ENCODE data around the gene ABHD16B. TPM values are rescaled to one million over a fixed set of nuclear protein-coding genes. Genes with fewer than 3 reads are reported as not detected.
A peak's percentile ranks its signal among the peaks of the same experiment; 100 is the strongest.
"Not testable (repeated sequence)": the region's sequence is repeated elsewhere in the genome, so short reads cannot be mapped to it uniquely, and the experiment has no call there.

ABHD16B gene
- total RNA-seq, 1 donor from 2014 or later, result not detected

DNA sequence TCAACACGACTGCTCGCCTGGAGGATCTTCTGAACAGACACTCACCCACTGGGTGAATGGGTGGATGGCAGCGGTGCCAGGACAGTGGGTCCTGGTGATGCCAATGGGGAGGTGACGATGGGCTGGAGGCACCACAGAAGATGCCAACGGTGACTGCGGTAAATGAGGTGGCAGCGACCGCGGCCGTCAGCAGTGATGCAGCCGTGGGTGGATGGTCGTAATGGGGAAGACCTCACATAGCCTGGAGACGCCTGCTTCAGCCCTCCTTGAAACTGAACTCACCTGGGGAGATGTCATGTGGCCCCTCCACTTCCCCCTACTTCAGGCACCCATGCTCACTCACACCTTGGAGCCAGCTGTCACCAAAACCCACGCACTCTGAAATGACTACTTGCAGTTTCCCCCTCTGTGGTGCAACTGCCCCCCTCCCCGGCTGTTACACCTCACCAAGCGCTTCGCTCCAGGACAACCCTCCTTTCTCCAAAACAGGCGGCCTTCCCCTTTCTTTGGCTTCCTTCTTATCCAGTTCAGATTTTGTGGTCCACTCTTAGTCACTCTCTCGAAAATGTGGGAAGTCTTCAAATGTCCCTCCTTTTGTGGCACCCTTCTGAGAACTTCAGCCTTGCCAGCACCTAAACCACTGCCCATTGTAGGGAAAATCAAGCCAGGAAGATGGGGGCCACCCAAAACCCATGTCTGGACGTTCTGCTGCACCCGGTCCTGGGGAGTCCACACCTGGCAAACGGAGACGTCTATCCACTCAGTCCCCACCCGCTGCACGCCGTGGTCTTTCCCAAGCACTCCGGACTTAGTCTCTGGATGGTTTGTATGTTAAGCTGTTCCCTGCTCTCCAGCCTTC, 10.4 kb upstream of the ABHD16B start:
- DNase-seq (ENCODE audit: missing footprints) (no peak), ATAC-seq (no peak)
- intact Hi-C loops (cut with DNase I), result loop anchor here (10.0 kb wide), 1 partner anchor 204 kb away; no protein-coding TSS in a partner anchor

DNA sequence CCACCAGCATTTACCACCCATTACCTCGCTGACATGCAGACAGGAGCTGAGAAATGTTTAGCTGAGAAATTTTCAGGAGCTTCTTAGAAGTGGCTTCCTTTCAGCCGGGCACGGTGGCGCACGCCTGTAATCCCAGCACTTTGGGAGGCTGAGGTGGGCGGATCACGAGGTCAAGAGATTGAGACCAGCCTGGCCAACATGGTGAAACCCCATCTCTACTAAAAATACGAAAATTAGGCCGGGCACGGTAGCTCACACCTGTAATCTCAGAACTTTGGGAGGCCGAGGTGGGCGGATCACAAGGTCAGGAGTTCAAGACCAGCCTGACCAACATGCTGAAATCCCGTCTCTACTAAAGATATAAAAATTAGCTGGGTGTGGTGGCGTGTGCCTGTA, 9.8 kb upstream of the ABHD16B start:
- not testable (repeated sequence) for ATAC-seq
- intact Hi-C loops (cut with DNase I), result loop anchor here (10.0 kb wide), 1 partner anchor 203 kb away; no protein-coding TSS in a partner anchor

DNA sequence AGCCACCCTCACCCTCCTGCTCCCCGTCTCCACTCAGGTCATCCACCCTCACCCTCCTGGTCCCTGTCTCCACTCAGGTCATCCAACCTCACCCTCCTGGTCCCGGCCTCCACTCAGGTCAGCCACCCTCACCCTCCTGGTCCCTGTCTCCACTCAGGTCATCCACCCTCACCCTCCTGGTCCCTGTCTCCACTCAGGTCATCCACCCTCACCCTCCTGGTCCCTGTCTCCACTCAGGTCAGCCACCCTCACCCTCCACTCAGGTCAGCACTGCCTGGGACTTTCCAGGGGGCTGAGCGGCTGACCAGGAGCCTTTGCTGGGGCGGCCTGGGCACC, 7.6 kb upstream of the ABHD16B start:
- intact Hi-C loops (cut with DNase I), result loop anchor here (10.0 kb wide), 1 partner anchor 201 kb away; no protein-coding TSS in a partner anchor
- not testable (repeated sequence) for DNase-seq (ENCODE audit: missing footprints); ATAC-seq

More for the DNA sequence above, 9.8 kb upstream of the ABHD16B start:
- DNase-seq (ENCODE audit: missing footprints), result not testable (repeated sequence)

DNA sequence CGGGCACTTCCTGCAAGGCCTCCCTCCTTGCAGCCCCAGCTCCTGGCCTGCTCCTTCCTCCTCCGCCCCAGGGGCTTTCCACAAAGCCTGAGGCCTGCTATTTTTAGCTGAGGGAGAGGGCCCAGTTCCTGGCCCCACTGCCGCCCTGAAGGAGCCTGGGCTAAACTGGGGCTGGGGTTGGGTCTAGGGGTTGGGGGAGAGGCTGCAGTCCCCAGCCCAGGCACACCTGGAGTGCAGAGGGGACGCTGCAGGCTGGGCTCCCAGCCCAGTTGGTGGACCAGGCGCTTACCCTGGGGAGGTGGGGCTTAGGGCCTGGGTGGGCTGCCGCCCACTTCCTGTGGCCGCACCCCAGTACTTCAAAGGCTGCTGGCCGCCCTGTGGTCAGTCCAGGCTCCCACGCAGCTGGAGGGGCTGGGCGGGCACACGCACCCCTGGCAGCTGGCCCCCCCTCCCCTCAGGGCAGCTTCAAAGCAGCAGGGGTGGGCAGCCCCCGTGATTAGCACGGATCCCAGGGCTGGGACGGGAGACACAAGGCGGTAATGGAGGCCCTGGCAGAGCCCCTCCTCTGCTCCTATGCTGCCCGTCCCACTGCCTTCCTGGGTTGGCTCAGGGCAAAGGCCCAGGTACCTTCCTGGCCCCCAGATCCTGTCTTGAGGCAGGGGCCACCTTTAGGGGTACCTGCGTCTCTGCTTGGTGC, 7.1 kb upstream of the ABHD16B start:
- ATAC-seq (peak; percentile 23), DNase-seq (ENCODE audit: missing footprints) (no peak)
- intact Hi-C loops (cut with DNase I), result loop anchor here (10.0 kb wide), 1 partner anchor 201 kb away; no protein-coding TSS in a partner anchor

DNA sequence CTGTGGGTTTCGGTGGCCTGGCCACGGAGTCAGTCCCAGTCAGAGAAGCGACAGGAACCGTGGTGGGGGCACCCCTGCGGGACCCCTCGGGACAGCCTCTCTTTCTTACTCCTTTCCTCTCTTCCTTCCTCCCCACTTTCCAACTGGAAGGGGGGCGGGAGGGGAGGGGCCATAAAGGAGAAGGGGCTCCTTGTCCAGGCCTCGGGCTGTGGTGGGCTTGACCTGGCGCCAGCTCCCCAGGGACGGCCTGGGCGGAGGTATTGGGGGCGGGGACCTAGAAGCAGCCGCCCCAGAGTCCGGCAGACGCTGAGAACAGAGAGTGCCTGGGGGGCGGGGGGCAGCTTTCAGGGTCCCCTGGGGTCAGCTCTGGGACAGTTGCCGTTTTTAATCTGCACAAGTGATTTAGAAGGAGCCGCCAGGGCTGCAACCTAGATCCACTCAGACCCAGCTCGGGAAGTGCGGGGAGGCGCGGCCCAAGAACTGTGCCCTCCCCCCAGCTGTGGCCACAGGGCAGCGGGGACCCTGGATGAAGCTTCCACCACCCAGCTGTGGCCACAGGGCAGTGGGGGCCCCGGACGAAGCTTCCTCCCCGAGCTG, 6.4 kb upstream of the ABHD16B start:
- DNase-seq (ENCODE audit: missing footprints), result no peak
- intact Hi-C loops (cut with DNase I), result loop anchor here (10.0 kb wide), 1 partner anchor 200 kb away; no protein-coding TSS in a partner anchor

DNA sequence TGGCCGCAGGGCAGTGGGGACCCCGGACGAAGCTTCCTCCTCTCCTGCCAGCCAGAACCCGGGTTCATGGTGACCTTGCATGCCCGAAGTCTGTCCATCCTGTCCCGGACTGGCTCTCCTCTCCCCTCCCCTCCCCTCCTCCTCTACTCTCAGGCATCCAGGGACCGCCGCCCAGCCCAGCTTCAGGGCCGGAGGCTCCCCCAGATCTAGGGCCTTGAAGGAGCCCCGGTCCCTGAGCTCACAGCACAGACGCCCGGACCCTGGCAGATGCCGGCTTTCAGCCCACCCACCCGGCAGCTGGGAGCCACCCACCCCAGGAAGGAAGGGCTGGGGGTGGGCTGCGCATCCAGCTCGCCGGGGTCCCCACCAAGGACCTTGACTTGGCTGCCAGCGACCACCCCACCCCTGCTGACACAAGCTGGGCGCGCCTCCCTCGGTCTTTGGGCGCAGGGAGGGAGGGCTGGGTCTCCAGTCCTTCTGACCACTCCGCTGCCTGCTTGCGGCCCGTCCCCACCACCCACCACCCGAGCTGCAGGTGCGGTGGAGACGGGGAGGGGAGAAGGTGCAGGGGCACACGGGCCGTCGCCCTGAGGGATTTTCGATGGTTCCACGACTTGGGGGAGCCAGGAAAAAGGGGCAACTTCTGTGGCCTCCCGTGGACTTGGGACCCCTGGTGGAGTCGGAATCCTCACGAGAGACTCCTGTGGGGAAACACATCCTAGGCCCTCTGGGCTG, 5.8 kb upstream of the ABHD16B start:
- peak; percentile 5 for ATAC-seq
- intact Hi-C loops (cut with DNase I), result loop anchor here (10.0 kb wide), 1 partner anchor 199 kb away; no protein-coding TSS in a partner anchor
- no peak for DNase-seq (ENCODE audit: missing footprints)

More for the DNA sequence above, 6.4 kb upstream of the ABHD16B start:
- peak; percentile 40 for ATAC-seq

DNA sequence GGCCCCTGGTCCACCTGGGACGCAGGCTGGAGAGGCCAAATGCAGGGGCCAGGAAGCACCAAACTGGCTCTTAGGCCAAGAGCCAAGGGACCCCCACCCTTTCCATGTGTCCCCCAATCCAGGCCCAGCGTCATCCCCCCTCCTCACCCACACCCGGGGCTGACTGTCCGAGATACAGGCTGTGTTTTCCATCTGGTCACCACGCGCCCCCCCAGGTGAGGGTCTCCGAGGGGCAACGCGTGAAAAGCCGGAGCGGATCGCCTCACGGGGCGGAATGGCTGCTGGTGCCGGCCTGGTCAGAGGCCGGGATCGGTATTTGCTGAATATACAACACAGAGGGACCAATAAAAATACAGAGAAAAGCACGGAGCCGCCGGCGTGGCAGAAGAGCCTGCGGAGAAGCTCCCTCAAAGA, 5.2 kb upstream of the ABHD16B start:
- ATAC-seq, result no peak
- no peak for DNase-seq (ENCODE audit: missing footprints)
- intact Hi-C loops (cut with DNase I), result loop anchor here (10.0 kb wide), 1 partner anchor 199 kb away; no protein-coding TSS in a partner anchor

DNA sequence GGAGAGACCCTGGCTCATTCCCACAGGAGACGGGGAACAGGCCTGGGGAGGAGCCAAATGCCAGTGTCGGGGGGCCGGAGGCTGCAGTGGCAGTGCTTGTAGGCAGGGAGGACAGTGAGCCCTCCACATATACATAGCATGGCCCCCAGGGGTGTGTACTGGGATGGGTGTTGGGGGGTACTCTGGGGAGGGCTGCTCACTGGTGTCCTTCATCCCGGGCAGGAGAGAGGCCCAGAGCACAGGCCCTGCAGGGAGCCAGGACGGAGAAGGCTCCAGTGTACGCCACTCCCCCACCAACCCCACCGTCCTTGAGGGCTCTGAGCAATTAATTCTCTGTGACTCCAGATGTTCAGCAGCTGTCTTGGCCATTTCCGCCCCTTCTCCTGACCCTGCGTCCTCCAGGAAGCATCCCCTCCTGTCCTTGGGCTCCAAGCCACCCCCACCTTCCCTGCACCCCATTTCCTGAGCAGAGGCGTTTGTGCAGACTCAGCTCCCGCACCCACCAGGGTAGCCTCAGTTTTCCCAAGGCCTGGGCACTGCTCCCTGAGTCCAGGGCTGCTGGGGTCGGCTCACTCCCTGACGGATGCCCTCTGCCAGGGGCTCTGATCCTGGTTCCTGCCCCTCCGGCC, 3.4 kb upstream of the ABHD16B start:
- intact Hi-C loops (cut with DNase I), result loop anchor here (1.0 to 10.0 kb wide), 2 partner anchors 12 to 197 kb away; no protein-coding TSS in a partner anchor
- DNase-seq (ENCODE audit: missing footprints) (no peak), ATAC-seq (peak; percentile 20)

DNA sequence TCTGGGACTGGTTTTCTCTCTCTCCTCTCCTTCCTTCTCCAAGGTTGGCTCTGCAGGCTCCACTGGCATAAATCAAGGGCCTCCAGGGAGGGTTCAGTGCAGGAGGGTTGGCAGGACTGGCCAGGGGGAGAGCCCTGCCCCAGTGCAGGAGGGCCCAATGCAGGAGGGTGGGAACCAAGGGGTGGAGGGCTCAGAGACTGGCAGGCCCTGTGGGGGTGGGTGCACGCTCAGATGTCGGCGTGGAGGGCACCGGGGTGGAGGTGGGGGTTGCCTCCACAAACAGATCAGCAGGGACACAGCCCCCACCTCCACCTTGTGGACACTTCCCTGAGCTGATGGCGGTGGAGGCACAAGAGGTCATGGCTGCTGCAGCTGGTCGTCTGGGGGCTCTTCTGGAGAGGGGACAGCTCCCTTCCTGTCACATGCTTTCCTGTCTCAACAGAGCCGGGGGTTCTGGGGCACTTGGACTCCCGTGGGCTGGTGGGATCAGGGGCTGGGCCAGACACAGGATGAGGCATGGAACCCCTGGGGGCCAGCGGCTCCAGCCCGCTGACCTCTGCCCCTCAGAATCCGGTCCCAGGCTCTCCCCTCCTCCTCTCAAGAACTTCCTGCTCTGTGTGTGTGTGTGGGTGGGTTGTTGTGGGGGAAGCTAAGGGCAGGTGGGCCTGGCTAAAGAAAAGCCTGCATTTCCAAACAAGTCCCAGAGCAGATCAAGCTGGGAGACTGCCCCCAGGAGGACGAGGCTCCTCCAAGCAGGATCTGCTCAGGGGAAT, 2.7 kb upstream of the ABHD16B start:
- intact Hi-C loops (cut with DNase I), result loop anchor here (1.0 to 10.0 kb wide), 2 partner anchors 12 to 196 kb away; no protein-coding TSS in a partner anchor
- no peak for DNase-seq (ENCODE audit: missing footprints)
- peak; percentile 30 for ATAC-seq

DNA sequence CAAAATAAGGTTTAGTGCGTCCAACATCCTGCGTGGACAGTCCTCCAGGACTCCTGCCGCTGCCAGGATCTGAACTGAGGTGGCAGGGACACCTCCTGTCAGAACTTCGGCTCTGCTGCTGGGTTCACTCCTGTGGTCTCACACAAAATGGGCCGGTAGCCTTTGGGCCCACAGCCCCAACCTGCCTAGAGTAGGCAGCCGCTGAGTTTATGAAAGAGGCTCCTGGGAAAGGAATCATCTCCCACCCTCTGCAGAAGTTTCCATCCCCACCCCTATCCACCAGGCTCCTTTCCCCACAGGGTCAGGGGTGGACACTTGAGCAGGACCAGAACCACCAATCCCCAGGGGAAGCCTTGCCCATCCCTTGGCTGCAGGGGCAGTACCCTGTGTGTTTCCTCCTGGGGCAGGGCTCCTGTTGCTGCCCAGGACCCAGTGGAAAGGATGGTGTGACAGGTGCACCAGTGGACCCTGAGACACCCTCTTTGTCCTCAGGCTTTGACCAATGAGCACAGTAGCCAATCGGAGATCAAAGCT, 2.1 kb upstream of the ABHD16B start:
- ATAC-seq, result no peak
- DNase-seq (ENCODE audit: missing footprints), result no peak
- intact Hi-C loops (cut with DNase I), result loop anchor here (10.0 kb wide), 1 partner anchor 196 kb away; no protein-coding TSS in a partner anchor

DNA sequence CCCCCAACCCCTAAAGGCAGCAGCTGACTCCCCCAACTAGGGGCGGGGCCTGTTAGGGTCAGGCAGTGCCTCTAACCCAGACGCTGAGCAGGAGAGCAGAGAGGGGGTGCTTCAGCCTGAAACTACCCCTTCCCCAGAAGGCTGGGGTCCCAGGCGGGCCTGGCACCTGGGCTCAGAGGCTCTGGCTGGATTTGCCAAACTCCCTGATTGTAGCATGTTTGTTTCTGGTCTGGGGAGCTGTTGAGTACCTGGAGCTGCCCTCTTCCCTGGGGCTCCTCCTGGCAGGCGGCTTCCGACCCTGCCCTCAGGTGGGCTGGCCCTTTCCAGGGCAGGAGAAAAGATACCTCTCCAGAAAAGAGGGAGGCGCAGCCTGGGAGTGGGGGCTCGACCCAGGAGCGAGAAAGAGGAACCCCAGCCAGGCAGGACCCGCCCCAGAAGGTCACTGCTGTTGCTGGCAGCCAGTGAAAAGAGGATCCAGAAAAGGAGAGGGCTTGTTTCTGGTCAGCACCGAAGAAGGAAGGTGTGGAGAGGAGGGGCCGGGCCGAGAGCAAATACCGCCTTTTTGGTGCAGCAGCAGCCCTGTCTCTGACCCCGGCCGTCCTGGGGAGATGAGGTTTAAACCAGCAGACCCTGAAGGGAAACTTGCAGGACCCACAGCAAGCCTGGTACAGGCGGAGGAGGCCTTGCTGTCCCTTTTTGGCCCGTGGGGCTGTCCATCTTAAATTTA, 810 bp upstream of the ABHD16B start:
- ATAC-seq (no peak), DNase-seq (ENCODE audit: missing footprints) (peak; percentile 84)
- intact Hi-C loops (cut with DNase I), result loop anchor here (5.0 kb wide), 1 partner anchor 323 kb away; the partner anchor contains the start of gene PTK6

DNA sequence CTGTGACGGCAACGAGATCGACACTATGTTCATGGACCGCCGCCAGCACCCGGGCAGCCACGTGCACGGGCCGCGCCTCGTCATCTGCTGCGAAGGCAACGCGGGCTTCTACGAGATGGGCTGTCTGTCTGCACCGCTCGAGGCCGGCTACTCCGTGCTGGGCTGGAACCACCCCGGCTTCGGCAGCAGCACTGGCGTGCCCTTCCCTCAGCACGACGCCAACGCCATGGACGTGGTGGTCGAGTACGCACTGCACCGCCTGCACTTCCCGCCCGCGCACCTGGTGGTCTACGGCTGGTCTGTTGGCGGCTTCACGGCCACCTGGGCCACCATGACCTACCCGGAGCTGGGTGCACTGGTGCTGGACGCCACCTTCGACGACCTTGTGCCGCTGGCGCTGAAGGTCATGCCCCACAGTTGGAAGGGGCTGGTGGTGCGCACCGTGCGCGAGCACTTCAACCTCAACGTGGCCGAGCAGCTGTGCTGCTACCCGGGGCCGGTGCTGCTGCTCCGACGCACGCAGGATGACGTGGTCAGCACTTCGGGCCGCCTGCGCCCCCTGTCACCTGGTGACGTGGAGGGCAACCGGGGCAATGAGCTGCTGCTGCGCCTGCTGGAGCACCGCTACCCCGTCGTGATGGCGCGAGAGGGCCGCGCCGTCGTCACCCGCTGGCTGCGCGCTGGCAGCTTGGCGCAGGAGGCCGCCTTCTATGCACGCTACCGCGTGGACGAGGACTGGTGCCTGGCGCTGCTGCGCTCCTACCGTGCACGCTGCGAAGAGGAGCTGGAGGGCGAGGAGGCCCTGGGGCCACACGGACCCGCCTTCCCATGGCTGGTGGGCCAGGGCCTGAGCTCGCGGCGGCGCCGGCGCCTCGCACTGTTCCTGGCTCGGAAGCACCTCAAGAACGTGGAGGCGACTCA, 943 bp downstream of the ABHD16B start:
- ATAC-seq, result no peak
- DNase-seq (ENCODE audit: missing footprints), result no peak
- intact Hi-C loops (cut with DNase I), result loop anchor here (5.0 kb wide), 1 partner anchor 325 kb away; the partner anchor contains the start of gene PTK6

DNA sequence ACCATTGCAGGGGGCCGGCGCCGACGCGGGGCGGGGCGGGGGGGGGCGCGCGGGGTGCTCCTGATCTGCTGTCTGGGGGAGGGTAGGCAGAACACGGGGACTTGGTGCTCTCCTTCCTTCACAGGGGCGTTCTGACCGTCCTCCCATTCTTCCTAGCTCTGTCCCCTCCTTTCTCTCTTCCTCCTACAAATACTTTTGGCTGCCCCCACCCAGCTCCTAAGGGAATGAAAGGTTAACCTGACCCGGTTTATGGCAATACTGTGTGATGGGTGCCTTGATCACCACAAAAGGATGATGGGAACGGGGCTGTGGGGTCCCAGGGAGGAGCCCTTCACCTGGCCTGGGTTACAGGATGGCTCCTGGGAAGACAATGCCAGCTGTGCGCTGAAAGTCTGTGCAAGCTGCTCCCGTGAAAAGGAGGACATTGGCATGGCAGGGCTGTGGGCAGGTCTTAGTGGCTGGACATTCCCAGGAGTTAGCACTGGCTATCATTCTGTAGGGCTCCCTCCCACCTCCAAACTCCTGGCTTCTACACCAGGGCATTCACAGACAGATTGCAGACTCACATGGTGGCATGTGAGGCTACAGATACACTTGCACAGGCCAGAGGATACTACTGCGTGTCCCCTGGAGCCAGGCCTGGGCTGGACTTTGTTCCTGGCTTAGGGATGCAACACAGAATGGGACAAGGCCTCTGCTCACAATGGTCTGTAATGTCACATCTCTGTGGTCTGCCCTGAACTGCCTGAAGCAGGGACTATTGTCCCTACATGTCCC, 1.9 kb downstream of the ABHD16B start:
- intact Hi-C loops (cut with DNase I), result loop anchor here (5.0 kb wide), 1 partner anchor 326 kb away; the partner anchor contains the start of gene PTK6
- no peak for ATAC-seq
- DNase-seq (ENCODE audit: missing footprints), result no peak

Measured in Right ventricle myocardium inferior (tissue), 1 donor.